Panc1 (cell line): ENCODE results near the gene CMTM8.

Experiments used
- POLR2AphosphoS5 ChIP-seq: IDR thresholded peaks from 2 replicates; pipeline ENCODE4 v1.6.1; 2012; ENCODE audit warnings: mild to moderate bottlenecking, low read depth, low read length, moderate library complexity
- TF ChIP-seq, protein P1 (sequence below): fragments of 450-650 bp; IDR thresholded peaks from 2 replicates; pipeline ENCODE4 v1.5.1; 2017; ENCODE audit warnings: mild to moderate bottlenecking

DNA sequence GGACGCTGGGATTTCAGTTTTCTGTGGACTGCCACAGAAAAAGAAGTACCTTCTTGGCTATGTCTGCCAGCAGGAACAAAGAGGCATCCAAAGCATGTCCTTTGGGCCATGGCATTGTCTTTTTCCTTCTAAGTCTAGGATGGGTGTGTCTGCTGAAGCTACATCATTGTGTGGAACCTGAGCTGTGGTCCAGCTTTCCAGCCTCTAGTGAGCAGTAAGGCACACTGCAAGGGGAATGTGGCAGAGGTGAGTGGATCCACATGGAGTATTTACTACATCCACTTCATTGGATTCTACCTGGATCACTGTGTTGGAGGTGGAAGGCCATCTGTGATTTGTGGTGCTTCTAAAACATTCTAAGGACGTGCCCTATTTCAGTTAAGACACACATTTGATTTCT, 23.7 kb downstream of the CMTM8 start:
- TF ChIP-seq, protein P1, sequence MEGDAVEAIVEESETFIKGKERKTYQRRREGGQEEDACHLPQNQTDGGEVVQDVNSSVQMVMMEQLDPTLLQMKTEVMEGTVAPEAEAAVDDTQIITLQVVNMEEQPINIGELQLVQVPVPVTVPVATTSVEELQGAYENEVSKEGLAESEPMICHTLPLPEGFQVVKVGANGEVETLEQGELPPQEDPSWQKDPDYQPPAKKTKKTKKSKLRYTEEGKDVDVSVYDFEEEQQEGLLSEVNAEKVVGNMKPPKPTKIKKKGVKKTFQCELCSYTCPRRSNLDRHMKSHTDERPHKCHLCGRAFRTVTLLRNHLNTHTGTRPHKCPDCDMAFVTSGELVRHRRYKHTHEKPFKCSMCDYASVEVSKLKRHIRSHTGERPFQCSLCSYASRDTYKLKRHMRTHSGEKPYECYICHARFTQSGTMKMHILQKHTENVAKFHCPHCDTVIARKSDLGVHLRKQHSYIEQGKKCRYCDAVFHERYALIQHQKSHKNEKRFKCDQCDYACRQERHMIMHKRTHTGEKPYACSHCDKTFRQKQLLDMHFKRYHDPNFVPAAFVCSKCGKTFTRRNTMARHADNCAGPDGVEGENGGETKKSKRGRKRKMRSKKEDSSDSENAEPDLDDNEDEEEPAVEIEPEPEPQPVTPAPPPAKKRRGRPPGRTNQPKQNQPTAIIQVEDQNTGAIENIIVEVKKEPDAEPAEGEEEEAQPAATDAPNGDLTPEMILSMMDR = no peak
- no peak for TF ChIP-seq POLR2AphosphoS5
